ENCODE measurements around the gene TRERF1. TPM values are rescaled to one million over a fixed set of nuclear protein-coding genes. Genes with fewer than 3 reads are reported as not detected.

The TRERF1 gene
- total RNA-seq, 4 donors from 2014 or later = 14.7 to 22.0 (median 19.0) TPM

- H3K36me3 ChIP-seq = no peaks in the 10 kb centered on the region
- TF ChIP-seq POLR2A (IDR thresholded peaks at IDR 0.05) (no peak), EP300 (IDR thresholded peaks at IDR 0.05) (no peak), POLR2AphosphoS5 (IDR thresholded peaks at IDR 0.05) (no peak)
- TF ChIP-seq, protein P1, sequence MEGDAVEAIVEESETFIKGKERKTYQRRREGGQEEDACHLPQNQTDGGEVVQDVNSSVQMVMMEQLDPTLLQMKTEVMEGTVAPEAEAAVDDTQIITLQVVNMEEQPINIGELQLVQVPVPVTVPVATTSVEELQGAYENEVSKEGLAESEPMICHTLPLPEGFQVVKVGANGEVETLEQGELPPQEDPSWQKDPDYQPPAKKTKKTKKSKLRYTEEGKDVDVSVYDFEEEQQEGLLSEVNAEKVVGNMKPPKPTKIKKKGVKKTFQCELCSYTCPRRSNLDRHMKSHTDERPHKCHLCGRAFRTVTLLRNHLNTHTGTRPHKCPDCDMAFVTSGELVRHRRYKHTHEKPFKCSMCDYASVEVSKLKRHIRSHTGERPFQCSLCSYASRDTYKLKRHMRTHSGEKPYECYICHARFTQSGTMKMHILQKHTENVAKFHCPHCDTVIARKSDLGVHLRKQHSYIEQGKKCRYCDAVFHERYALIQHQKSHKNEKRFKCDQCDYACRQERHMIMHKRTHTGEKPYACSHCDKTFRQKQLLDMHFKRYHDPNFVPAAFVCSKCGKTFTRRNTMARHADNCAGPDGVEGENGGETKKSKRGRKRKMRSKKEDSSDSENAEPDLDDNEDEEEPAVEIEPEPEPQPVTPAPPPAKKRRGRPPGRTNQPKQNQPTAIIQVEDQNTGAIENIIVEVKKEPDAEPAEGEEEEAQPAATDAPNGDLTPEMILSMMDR (IDR thresholded peaks at IDR 0.05) = no peak
- no peak for DNase-seq (ENCODE audit: low spot score in 2 of 2)
- H3K27me3 ChIP-seq = no peaks in the 10 kb centered on the region
- no peak overlapping the region for H3K27ac ChIP-seq
- peaks cover 9% of the 10 kb centered on the region for H3K4me1 ChIP-seq
- no peaks in the 10 kb centered on the region for H3K9me3 ChIP-seq
- WGBS = 77% methylated on average over 2 of the region's 2 CpGs
- no peak overlapping the region for H3K4me3 ChIP-seq
Observed at GRCh38 chr6:42307141-42307470, 144.6 kb downstream of the TRERF1 start.

DNA sequence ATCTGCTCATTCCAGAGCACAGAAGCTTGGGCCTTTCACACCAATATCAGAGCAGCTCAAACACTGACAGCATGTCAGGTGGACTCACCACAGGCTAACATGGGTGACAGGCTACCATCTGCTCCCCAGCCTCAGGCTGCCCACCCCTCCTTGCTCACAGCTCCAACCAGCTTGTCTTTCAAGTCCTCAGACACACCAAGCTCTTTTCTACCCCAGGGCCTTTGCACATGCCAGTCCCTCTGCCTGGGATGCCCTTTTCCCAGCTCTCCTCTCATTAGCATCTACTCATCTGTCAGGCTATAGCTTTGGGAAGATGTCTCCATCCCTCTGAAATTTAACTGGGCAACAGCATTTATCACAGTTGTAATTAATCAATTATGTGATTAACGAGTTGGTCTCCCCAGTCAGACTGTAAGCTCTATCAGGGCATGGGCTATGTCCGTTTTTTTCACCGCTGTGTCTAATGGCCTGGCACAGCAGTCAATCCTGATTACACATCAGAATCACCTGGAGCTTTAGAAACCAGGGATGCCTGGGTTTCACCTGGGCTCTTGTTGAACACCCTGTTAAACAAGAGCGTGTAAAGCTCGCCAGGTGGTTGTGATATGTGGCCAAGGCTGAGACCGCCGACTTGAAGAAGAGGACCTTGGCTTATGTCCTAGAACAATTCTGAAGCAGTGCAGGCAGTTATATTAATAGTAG lies 145.1 kb downstream of the TRERF1 start:
- H3K27me3 ChIP-seq = no peaks in the 10 kb centered on the region
- TF ChIP-seq POLR2A (IDR thresholded peaks at IDR 0.05) = no peak
- TF ChIP-seq POLR2AphosphoS5 (IDR thresholded peaks at IDR 0.05) = no peak
- TF ChIP-seq EP300 (IDR thresholded peaks at IDR 0.05) = no peak
- TF ChIP-seq, protein P1 (IDR thresholded peaks at IDR 0.05) = no peak
- peaks cover 9% of the 10 kb centered on the region for H3K4me1 ChIP-seq
- H3K36me3 ChIP-seq = no peaks in the 10 kb centered on the region
- DNase-seq (ENCODE audit: low spot score in 2 of 2) = no peak
- no peak overlapping the region for H3K27ac ChIP-seq
- WGBS = 83% methylated on average over 7 of the region's 7 CpGs
- no peak overlapping the region for H3K4me3 ChIP-seq
- H3K9me3 ChIP-seq = no peaks in the 10 kb centered on the region

GRCh38 chr6:42304053-42304712 lies 147.5 kb downstream of the TRERF1 start:
- H3K4me3 ChIP-seq = no peak overlapping the region
- no peaks in the 10 kb centered on the region for H3K27me3 ChIP-seq
- 45% methylated on average over 4 of the region's 6 CpGs for whole genome bisulfite sequencing
- TF ChIP-seq, protein P1 (IDR thresholded peaks at IDR 0.05) = no peak
- TF ChIP-seq POLR2AphosphoS5 (IDR thresholded peaks at IDR 0.05) (no peak), EP300 (IDR thresholded peaks at IDR 0.05) (no peak), POLR2A (IDR thresholded peaks at IDR 0.05) (no peak)
- no peak for DNase-seq (ENCODE audit: low spot score in 2 of 2)
- H3K4me1 ChIP-seq = peaks cover 9% of the 10 kb centered on the region
- no peaks in the 10 kb centered on the region for H3K36me3 ChIP-seq
- no peak overlapping the region for H3K27ac ChIP-seq
- no peaks in the 10 kb centered on the region for H3K9me3 ChIP-seq

- no peaks in the 10 kb centered on the region for H3K36me3 ChIP-seq
- H3K9me3 ChIP-seq = no peaks in the 10 kb centered on the region
- H3K4me1 ChIP-seq = peaks cover 11% of the 10 kb centered on the region
- TF ChIP-seq POLR2A (IDR thresholded peaks at IDR 0.05) = no peak
- TF ChIP-seq EP300 (IDR thresholded peaks at IDR 0.05) = no peak
- no peak for TF ChIP-seq POLR2AphosphoS5 (IDR thresholded peaks at IDR 0.05)
- TF ChIP-seq, protein P1 (IDR thresholded peaks at IDR 0.05) = no peak
- no peak for DNase-seq (ENCODE audit: low spot score in 2 of 2)
- no peak overlapping the region for H3K27ac ChIP-seq
- no peaks in the 10 kb centered on the region for H3K27me3 ChIP-seq
- no peak overlapping the region for H3K4me3 ChIP-seq
- WGBS = 44% methylated on average over 3 of the region's 3 CpGs
Observed at GRCh38 chr6:42302411-42302810, 149.3 kb downstream of the TRERF1 start.

DNA sequence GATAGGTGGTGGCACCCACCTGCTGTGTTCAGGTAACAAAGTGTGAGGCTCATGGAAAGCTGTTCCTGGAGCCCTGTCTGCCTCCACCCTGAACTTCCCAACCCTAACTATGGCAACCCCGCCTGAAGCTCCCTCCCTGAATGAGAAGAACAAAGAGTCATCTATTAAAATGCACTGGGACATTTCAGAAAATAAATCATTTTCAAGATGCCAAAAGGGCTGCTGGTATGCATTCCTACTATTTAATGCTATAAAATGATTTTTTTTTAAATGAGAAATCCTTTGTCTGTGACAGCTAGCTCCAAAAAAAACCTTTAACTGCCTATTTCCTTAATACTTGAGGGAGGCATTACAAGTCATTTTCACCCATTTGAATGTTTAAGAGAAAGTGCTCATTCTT lies 149.7 kb downstream of the TRERF1 start:
- WGBS = 63% methylated on average over 1 of the region's 1 CpG
- no peak for TF ChIP-seq POLR2AphosphoS5 (IDR thresholded peaks at IDR 0.05)
- TF ChIP-seq, protein P1 (IDR thresholded peaks at IDR 0.05) = no peak
- TF ChIP-seq POLR2A (IDR thresholded peaks at IDR 0.05) = no peak
- no peak for TF ChIP-seq EP300 (IDR thresholded peaks at IDR 0.05)
- no peak overlapping the region for H3K27ac ChIP-seq

More for the DNA sequence above, 149.7 kb downstream of the TRERF1 start:
- Histone ChIP-seq H3K4me1 (peaks cover 15% of the 10 kb centered on the region), H3K27me3 (no peaks in the 10 kb centered on the region), H3K4me3 (no peak overlapping the region), H3K36me3 (no peaks in the 10 kb centered on the region), H3K9me3 (no peaks in the 10 kb centered on the region)
- DNase-seq (ENCODE audit: low spot score in 2 of 2) = no peak

Data from suprapubic skin (tissue), 4 donors.